Fibroblast of lung (primary cell): ENCODE measurements around the gene ATG10. TPM values are rescaled to one million over a fixed set of nuclear protein-coding genes. Genes with fewer than 3 reads are reported as not detected.

Experiments used
- DNase-seq, 2 donors: peaks; one replicate each; pipeline versions ENCODE4 v3.0.0 to v3.0.0-alpha.2; 2010; ENCODE audit warnings: low read depth in 2 of 2
- H2AFZ ChIP-seq: 2 replicates; pipeline ENCODE4 v1.5.1; 2012; ENCODE audit warnings: low read length, control low read depth, inconsistent platforms
- H3K27ac ChIP-seq: 2 replicates; pipeline ENCODE4 v1.5.1; 2011; ENCODE audit warnings: low read length, control low read depth; ENCODE audit not compliant: insufficient read depth
- H3K27me3 ChIP-seq: 2 replicates; pipeline ENCODE4 v1.5.1; 2011; ENCODE audit warnings: mild to moderate bottlenecking, low read length; ENCODE audit not compliant: control insufficient read depth, insufficient read depth
- H3K36me3 ChIP-seq: 2 replicates; pipeline ENCODE4 v1.5.1; 2011; ENCODE audit warnings: low read length; ENCODE audit not compliant: control insufficient read depth, insufficient read depth
- H3K4me1 ChIP-seq: 2 replicates; pipeline ENCODE4 v1.5.1; 2011; ENCODE audit warnings: low read length; ENCODE audit not compliant: control insufficient read depth, insufficient read depth; ENCODE audit errors: extremely low read depth
- H3K4me2 ChIP-seq: 2 replicates; pipeline ENCODE4 v1.5.1; 2011; ENCODE audit warnings: low read length, control low read depth; ENCODE audit not compliant: insufficient read depth; ENCODE audit errors: extremely low read depth
- H3K4me3 ChIP-seq, 4 experiments: fragments of 200-600 bp in 1 of 4; sonication (generic) in 1 of 4; replicated peaks in 1 of 4; 2 replicates each; pipeline ENCODE4 v1.5.1; 2011 to 2016; ENCODE audit warnings: low read length in 4 of 4, low read depth in 3 of 4, mild to moderate bottlenecking in 3 of 4, control low read depth in 2 of 4, inconsistent platforms in 1 of 4, mixed read lengths in 1 of 4; ENCODE audit not compliant: insufficient read depth in 1 of 4; ENCODE audit errors: control extremely low read depth in 1 of 4
- H3K79me2 ChIP-seq: 2 replicates; pipeline ENCODE4 v1.5.1; 2012; ENCODE audit warnings: mild to moderate bottlenecking, low read length, inconsistent platforms; ENCODE audit not compliant: control insufficient read depth, insufficient read depth
- H3K9ac ChIP-seq: 2 replicates; pipeline ENCODE4 v1.5.1; 2011; ENCODE audit warnings: mild to moderate bottlenecking, low read length, control low read depth; ENCODE audit not compliant: insufficient read depth
- H3K9me3 ChIP-seq: 2 replicates; pipeline ENCODE4 v1.5.1; 2012; ENCODE audit warnings: low read depth, low read length; ENCODE audit not compliant: control insufficient read depth, insufficient read depth
- H4K20me1 ChIP-seq: 2 replicates; pipeline ENCODE4 v1.5.1; 2011; ENCODE audit warnings: low read length; ENCODE audit not compliant: control insufficient read depth, insufficient read depth; ENCODE audit errors: extremely low read depth
- CTCF ChIP-seq, 2 donors: IDR thresholded peaks in 1 of 2; conservative IDR thresholded peaks in 1 of 2; 1 replicate in 1 of 2; 2 replicates in 1 of 2; pipeline ENCODE4 v1.5.1; 2011 to 2012; ENCODE audit warnings: low read length in 2 of 2, control low read depth in 1 of 2, inconsistent platforms in 1 of 2, low read depth in 1 of 2, mild to moderate bottlenecking in 1 of 2
- EZH2 ChIP-seq: IDR thresholded peaks from 2 replicates; pipeline ENCODE4 v1.5.1; 2012; ENCODE audit warnings: low read length, control low read depth, mild to moderate bottlenecking; ENCODE audit errors: missing control alignments
- polyA plus RNA-seq, 2 donors: library from polyadenylated mRNA; depleted of rRNA in 1 of 2; stranded (reverse) in 1 of 2; unstranded in 1 of 2; fragments of >200 nt; gene quantifications; 2 replicates each; pipeline ENCODE4 v1.2.1, GENCODE V29; 2011 to 2012; ENCODE audit warnings: missing spikeins in 1 of 2
- total RNA-seq: library from RNA; depleted of rRNA; stranded (reverse); fragments of >200 nt; gene quantifications from 2 replicates; pipeline ENCODE4 v1.2.1, GENCODE V29; 2014

Gene ATG10
- total and polyA plus RNA-seq, 2 donors (not counting 1 experiment from before 2014, with no cell fraction given), result 2.5 to 8.8 TPM

DNA sequence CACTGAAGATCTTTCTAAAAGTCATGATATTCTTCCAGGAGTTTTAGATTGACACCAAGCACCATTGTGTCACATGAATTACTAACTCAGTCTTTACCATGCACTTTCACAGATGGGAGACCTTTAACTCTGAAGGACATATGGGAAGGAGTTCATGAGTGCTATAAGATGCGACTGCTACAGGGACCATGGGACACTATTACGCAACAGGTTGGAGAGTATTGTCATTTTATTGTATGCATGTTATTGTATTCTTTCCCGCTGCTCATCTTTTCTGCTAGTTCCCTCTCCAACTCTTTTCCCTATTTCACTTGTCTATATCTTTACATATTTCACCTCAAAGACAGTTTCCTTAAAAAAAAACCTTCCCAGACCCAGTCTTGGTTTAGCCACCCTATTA lies 206.6 kb downstream of the ATG10 start:
- no peaks in the 10 kb centered on the region for H4K20me1 ChIP-seq
- no peak overlapping the region for H2AFZ ChIP-seq
- H3K4me2 ChIP-seq, result no peak overlapping the region
- no peak overlapping the region for H3K4me3 ChIP-seq
- no peaks in the 10 kb centered on the region for H3K4me1 ChIP-seq
- no peaks in the 10 kb centered on the region for H3K9me3 ChIP-seq
- no peaks in the 10 kb centered on the region for H3K27me3 ChIP-seq
- H3K36me3 ChIP-seq, result no peaks in the 10 kb centered on the region
- H3K27ac ChIP-seq, result no peak overlapping the region
- DNase-seq, result no peak
- H3K79me2 ChIP-seq, result no peaks in the 10 kb centered on the region
- no peak overlapping the region for H3K9ac ChIP-seq
- TF ChIP-seq CTCF (conservative IDR thresholded peaks at IDR 0.05 in 1 of 2, IDR thresholded peaks at IDR 0.05 in 1 of 2; ENCODE audit: low read depth in 1 of 2, low read length in 2 of 2), result no peak
- no peak for TF ChIP-seq EZH2

DNA sequence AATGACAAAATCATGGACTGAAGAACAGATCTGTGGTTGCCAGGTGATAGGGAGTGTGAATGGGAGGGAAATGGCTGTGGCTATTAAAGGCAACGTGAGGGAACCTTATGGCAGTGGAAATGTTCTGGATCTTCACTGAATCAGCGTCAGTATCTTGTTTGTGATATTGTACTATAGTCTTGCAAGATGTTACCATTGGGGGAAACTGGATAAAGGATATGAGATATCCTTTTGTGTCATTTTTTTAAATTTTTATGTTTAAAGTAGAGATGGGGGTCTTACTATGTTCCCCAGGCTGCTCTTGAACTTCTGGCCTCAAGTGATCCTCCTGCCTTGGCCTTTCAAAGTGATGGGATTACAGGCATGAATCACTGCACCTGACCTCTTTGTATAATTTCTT lies 210.8 kb downstream of the ATG10 start:
- H3K36me3 ChIP-seq, result no peaks in the 10 kb centered on the region
- H3K9me3 ChIP-seq, result no peaks in the 10 kb centered on the region
- no peaks in the 10 kb centered on the region for H3K79me2 ChIP-seq
- TF ChIP-seq CTCF (conservative IDR thresholded peaks at IDR 0.05 in 1 of 2, IDR thresholded peaks at IDR 0.05 in 1 of 2; ENCODE audit: low read depth in 1 of 2, low read length in 2 of 2) (no peak), EZH2 (no peak)
- no peaks in the 10 kb centered on the region for H3K27me3 ChIP-seq
- no peaks in the 10 kb centered on the region for H4K20me1 ChIP-seq
- no peak overlapping the region for H2AFZ ChIP-seq
- H3K4me2 ChIP-seq, result no peak overlapping the region
- no peak overlapping the region for H3K4me3 ChIP-seq
- H3K4me1 ChIP-seq, result no peaks in the 10 kb centered on the region
- no peak for DNase-seq
- no peak overlapping the region for H3K27ac ChIP-seq
- H3K9ac ChIP-seq, result no peak overlapping the region

- Histone ChIP-seq H3K4me2 (no peak overlapping the region), H3K9me3 (no peaks in the 10 kb centered on the region), H3K79me2 (no peaks in the 10 kb centered on the region), H2AFZ (no peak overlapping the region), H3K27ac (no peak overlapping the region), H3K36me3 (no peaks in the 10 kb centered on the region), H3K4me3 (no peak overlapping the region), H4K20me1 (no peaks in the 10 kb centered on the region), H3K9ac (no peak overlapping the region), H3K27me3 (no peaks in the 10 kb centered on the region), H3K4me1 (no peaks in the 10 kb centered on the region)
- DNase-seq, result peak; percentile 30 to 56
- TF ChIP-seq EZH2 (no peak), CTCF (conservative IDR thresholded peaks at IDR 0.05 in 1 of 2, IDR thresholded peaks at IDR 0.05 in 1 of 2; ENCODE audit: low read depth in 1 of 2, low read length in 2 of 2) (no peak)
Measured at GRCh38 chr5:82183828-82184227, 212.0 kb downstream of the ATG10 start.
